HCT116 (cell line): ENCODE measurements around the gene LRIG3. TPM values are rescaled to one million over a fixed set of nuclear protein-coding genes. Genes with fewer than 3 reads are reported as not detected.

Experiments
- ATAC-seq: fragments of 200-7000 bp; cut with Tn5 transposase; 2 replicates; pipeline ENCODE4 v1.9.1; 2020; ENCODE audit warnings: mild to moderate bottlenecking, moderate library complexity
- BruUV-seq: library from RNA; stranded (reverse); fragments of 400-500 nt; replicated peaks from 2 replicates; lab custom pipeline; 2021; lab: Mats Ljungman, UMichigan
- CTCF ChIA-PET: fragments of 300-600 bp; sonication (Branson Sonifier 250); formaldehyde crosslinking; loops from one replicate; lab custom pipeline; 2021; ENCODE audit warnings: antibody characterized with exemption; lab: Charles Lee
- POLR2A ChIA-PET: fragments of 300-600, 350-600 bp; sonication (Branson Sonifier 250); formaldehyde crosslinking; loops from one replicate; lab custom pipeline; 2021; ENCODE audit warnings: antibody characterized with exemption; lab: Charles Lee
- RAD21 ChIA-PET, 2 experiments: fragments of 300-600 bp; sonication (Branson Sonifier 250); formaldehyde crosslinking; loops; one replicate each; lab custom pipeline; 2023; ENCODE audit warnings: low total read pairs in 2 of 2; ENCODE audit not compliant: uncharacterized antibody in 2 of 2, unreplicated experiment in 2 of 2, low non-redundant PET in 1 of 2; lab: Charles Lee
- DNase-seq: peaks from one replicate; pipeline ENCODE4 v3.0.0-alpha.2; 2010; ENCODE audit warnings: low read depth, low spot score
- H2AFZ ChIP-seq: fragments of 200-600 bp; shearing (Covaris generic), sonication (generic); 2 replicates; pipeline ENCODE4 v1.6.1; 2017; ENCODE audit warnings: low read depth, mixed run types, mixed read lengths, antibody characterized with exemption, low read length; ENCODE audit not compliant: poor library complexity, severe bottlenecking
- H3K27ac ChIP-seq: 2 replicates; pipeline ENCODE4 v1.5.1; 2012; ENCODE audit warnings: low read depth, low read length
- H3K27me3 ChIP-seq: fragments of 200-600 bp; sonication (generic); 2 replicates; pipeline ENCODE4 v1.6.1; 2016; ENCODE audit warnings: mixed run types, low read length, mixed read lengths; ENCODE audit not compliant: insufficient read depth
- H3K36me3 ChIP-seq, 2 experiments: fragments of 200-500 bp in 1 of 2; fragments of 200-600 bp in 1 of 2; sonication (Bioruptor generic) in 1 of 2; sonication (generic) in 1 of 2; 2 replicates each; pipeline versions ENCODE4 v1.5.1 to v1.6.1; 2014 to 2016; ENCODE audit warnings: low read length in 2 of 2, inconsistent platforms in 1 of 2, mixed read lengths in 1 of 2, mixed run types in 1 of 2; ENCODE audit not compliant: insufficient read depth in 2 of 2, control insufficient read depth in 1 of 2
- H3K4me1 ChIP-seq, 2 experiments: fragments of 200-600 bp in 1 of 2; sonication (generic) in 1 of 2; 2 replicates each; pipeline versions ENCODE4 v1.5.1 to v1.6.1; 2012 to 2017; ENCODE audit warnings: low read length in 2 of 2, inconsistent platforms in 1 of 2, mild to moderate bottlenecking in 1 of 2, mixed read lengths in 1 of 2, mixed run types in 1 of 2, moderate library complexity in 1 of 2; ENCODE audit not compliant: insufficient read depth in 2 of 2, control insufficient read depth in 1 of 2
- H3K4me2 ChIP-seq: fragments of 200-600 bp; sonication (generic); 2 replicates; pipeline ENCODE4 v1.6.1; 2017; ENCODE audit warnings: mixed run types, low read length, mixed read lengths
- H3K4me3 ChIP-seq, 2 experiments: fragments of 200-600 bp in 1 of 2; sonication (generic) in 1 of 2; replicated peaks in 1 of 2; 2 replicates each; pipeline ENCODE4 v1.5.1; 2011 to 2016; ENCODE audit warnings: low read length in 2 of 2, control low read depth in 1 of 2, low read depth in 1 of 2, mild to moderate bottlenecking in 1 of 2, mixed read lengths in 1 of 2, mixed run types in 1 of 2
- H3K79me2 ChIP-seq: fragments of 200-600 bp; sonication (generic); 2 replicates; pipeline ENCODE4 v1.6.1; 2017; ENCODE audit warnings: mild to moderate bottlenecking, mixed run types, low read length, moderate library complexity, mixed read lengths; ENCODE audit not compliant: insufficient read depth
- H3K9ac ChIP-seq: fragments of 200-600 bp; sonication (generic); 2 replicates; pipeline ENCODE4 v1.6.1; 2016; ENCODE audit warnings: low read length, mixed read lengths
- H3K9me2 ChIP-seq: fragments of 200-600 bp; sonication (generic), shearing (Covaris generic); 2 replicates; pipeline ENCODE4 v1.6.1; 2017; ENCODE audit warnings: mixed run types, mild to moderate bottlenecking, moderate library complexity; ENCODE audit not compliant: insufficient read depth
- H3K9me3 ChIP-seq, 2 experiments: fragments of 200-500 bp in 1 of 2; fragments of 200-600 bp in 1 of 2; sonication (Bioruptor generic) in 1 of 2; sonication (generic) in 1 of 2; 2 replicates each; pipeline ENCODE4 v1.6.1; 2014 to 2017; ENCODE audit warnings: low read length in 2 of 2, mixed read lengths in 2 of 2, inconsistent platforms in 1 of 2, low read depth in 1 of 2, mild to moderate bottlenecking in 1 of 2, mixed run types in 1 of 2, moderate library complexity in 1 of 2; ENCODE audit not compliant: control insufficient read depth in 1 of 2, insufficient read depth in 1 of 2
- H4K20me1 ChIP-seq: fragments of 200-600 bp; sonication (generic), shearing (Covaris generic); 2 replicates; pipeline ENCODE4 v1.6.1; 2017; ENCODE audit warnings: mixed run types, mild to moderate bottlenecking, moderate library complexity; ENCODE audit not compliant: insufficient read depth
- ATF3 ChIP-seq: IDR thresholded peaks from 2 replicates; pipeline ENCODE4 v1.6.1; 2012
- CBX3 ChIP-seq: IDR thresholded peaks from 2 replicates; pipeline ENCODE4 v1.6.1; 2012; ENCODE audit warnings: low read depth
- CEBPB ChIP-seq: IDR thresholded peaks from 2 replicates; pipeline ENCODE4 v1.6.1; 2012; ENCODE audit warnings: low read depth
- CTCF ChIP-seq, 3 experiments: fragments of 200-600 bp in 1 of 3; sonication (generic) in 1 of 3; IDR thresholded peaks in 2 of 3; conservative IDR thresholded peaks in 1 of 3; 2 replicates each; pipeline ENCODE4 v1.5.1; 2012 to 2017; ENCODE audit warnings: low read depth in 2 of 3, low read length in 2 of 3, antibody characterized with exemption in 1 of 3, borderline replicate concordance in 1 of 3, control low read depth in 1 of 3, mild to moderate bottlenecking in 1 of 3, mixed read lengths in 1 of 3, mixed run types in 1 of 3, moderate library complexity in 1 of 3; ENCODE audit not compliant: insufficient read depth in 1 of 3
- EGR1 ChIP-seq: IDR thresholded peaks from 2 replicates; pipeline ENCODE4 v1.6.1; 2012; ENCODE audit warnings: low read depth
- ELF1 ChIP-seq: IDR thresholded peaks from 2 replicates; pipeline ENCODE4 v1.6.1; 2012; ENCODE audit warnings: low read depth, borderline replicate concordance
- EZH2 ChIP-seq: fragments of 200-600 bp; sonication (generic); IDR thresholded peaks from 2 replicates; pipeline ENCODE4 v1.6.1; 2017; ENCODE audit warnings: antibody characterized with exemption, mixed run types
- EZH2phosphoT487 ChIP-seq: fragments of 200-600 bp; IDR thresholded peaks from 2 replicates; pipeline ENCODE4 v1.6.1; 2018; ENCODE audit warnings: antibody characterized with exemption, borderline replicate concordance
- JUND ChIP-seq: IDR thresholded peaks from 2 replicates; pipeline ENCODE4 v1.6.1; 2012
- POLR2AphosphoS5 ChIP-seq: IDR thresholded peaks from 2 replicates; pipeline ENCODE4 v1.6.1; 2011; ENCODE audit warnings: mild to moderate bottlenecking, low read depth, low read length, moderate library complexity
- RAD21 ChIP-seq: IDR thresholded peaks from 2 replicates; pipeline ENCODE4 v1.6.1; 2012; ENCODE audit warnings: low read depth, mild to moderate bottlenecking
- REST ChIP-seq: IDR thresholded peaks from 2 replicates; pipeline ENCODE4 v1.6.1; 2012; ENCODE audit warnings: low read depth
- SP1 ChIP-seq: IDR thresholded peaks from 2 replicates; pipeline ENCODE4 v1.6.1; 2012; ENCODE audit warnings: low read depth
- YY1 ChIP-seq: IDR thresholded peaks from 2 replicates; pipeline ENCODE4 v1.6.1; 2011; ENCODE audit warnings: low read length, low read depth, moderate library complexity, mild to moderate bottlenecking; ENCODE audit not compliant: insufficient replicate concordance; ENCODE audit errors: extremely low read depth
- ZBTB33 ChIP-seq: IDR thresholded peaks from 2 replicates; pipeline ENCODE4 v1.6.1; 2011; ENCODE audit warnings: mild to moderate bottlenecking, low read length, moderate library complexity; ENCODE audit not compliant: insufficient replicate concordance; ENCODE audit errors: extremely low read depth
- ZFX ChIP-seq: fragments of 450-650 bp; IDR thresholded peaks from 2 replicates; pipeline ENCODE4 v1.6.1; 2017
- ZNF274 ChIP-seq: fragments of 200-500 bp; sonication (Bioruptor generic); IDR thresholded peaks from 2 replicates; pipeline ENCODE4 v1.6.1; 2014; ENCODE audit warnings: mild to moderate bottlenecking, low read depth, low read length, inconsistent platforms
- intact Hi-C: fragments of 100-400 bp; cut with micrococcal nuclease; formaldehyde crosslinking; loops from 2 replicates; pipeline ENCODE4 v1.10.0; 2022
- total RNA-seq: library from RNA; stranded (reverse); gene quantifications from one replicate; pipeline ENCODE4 v1.2.1, GENCODE V29; 2021; ENCODE audit not compliant: unreplicated experiment

Gene LRIG3
- total RNA-seq, 1 experiment from 2014 or later, result 11.1 TPM

- CTCF ChIA-PET, result interaction anchor here (1.0 kb wide), 1 partner anchor 11 kb away, joined by 3 read pairs; no protein-coding TSS in a partner anchor
- Histone ChIP-seq H3K27ac (no peak overlapping the region), H3K79me2 (no peaks in the 10 kb centered on the region), H3K9ac (no peak overlapping the region), H3K4me3 (no peak overlapping the region), H3K4me1 (0 out of 4 replicates have a peak, but pooled peaks cover 0 to 2% of the 10 kb centered on the region in 2 experiments), H3K9me3 (no peaks in the 10 kb centered on the region), H3K27me3 (no peaks in the 10 kb centered on the region), H3K9me2 (no peaks in the 10 kb centered on the region), H4K20me1 (no peaks in the 10 kb centered on the region), H3K36me3 (no peaks in the 10 kb centered on the region), H2AFZ (no peak overlapping the region), H3K4me2 (no peak overlapping the region)
- RAD21 ChIA-PET, result no interaction called here
- intact Hi-C loops, result no loop called here
- no peak for TF ChIP-seq ZNF274
- TF ChIP-seq SP1, result no peak
- no peak for TF ChIP-seq ATF3
- no peak for TF ChIP-seq JUND
- no peak for TF ChIP-seq ZBTB33
- TF ChIP-seq CEBPB, result no peak
- no peak for TF ChIP-seq CBX3
- no peak for TF ChIP-seq YY1
- TF ChIP-seq RAD21, result no peak
- no peak for TF ChIP-seq EGR1
- TF ChIP-seq POLR2AphosphoS5, result no peak
- no peak for TF ChIP-seq EZH2phosphoT487
- no peak for TF ChIP-seq EZH2
- no peak for TF ChIP-seq CTCF (IDR thresholded peaks at IDR 0.05 in 2 of 3, conservative IDR thresholded peaks at IDR 0.05 in 1 of 3; ENCODE audit: borderline replicate concordance in 1 of 3, insufficient read depth in 1 of 3, low read depth in 2 of 3, low read length in 2 of 3)
- no peak for TF ChIP-seq ELF1
- TF ChIP-seq REST, result no peak
- no peak for TF ChIP-seq ZFX
- BruUV-seq, result no TSS peak
- DNase-seq, result no peak
- ATAC-seq, result no peak
- POLR2A ChIA-PET, result no interaction called here
These were observed 10.5 kb upstream of the LRIG3 start for GRCh38 chr12:58930770-58931324.
